Ureter (tissue), 1 donor: ENCODE data around the gene MYO1A. TPM values are rescaled to one million over a fixed set of nuclear protein-coding genes. Genes with fewer than 3 reads are reported as not detected.

Experiments used
- DNase-seq: peaks from one replicate; pipeline ENCODE4 v3.0.0-alpha.2; 2020; ENCODE audit warnings: low spot score
- total RNA-seq: library from RNA; stranded (reverse); gene quantifications from one replicate; pipeline ENCODE4 v1.2.4, GENCODE V29; 2023
- donor health status: DM: yes; HTN: yes; CAD: no.

The MYO1A gene
- 0.23 TPM for total RNA-seq

DNA sequence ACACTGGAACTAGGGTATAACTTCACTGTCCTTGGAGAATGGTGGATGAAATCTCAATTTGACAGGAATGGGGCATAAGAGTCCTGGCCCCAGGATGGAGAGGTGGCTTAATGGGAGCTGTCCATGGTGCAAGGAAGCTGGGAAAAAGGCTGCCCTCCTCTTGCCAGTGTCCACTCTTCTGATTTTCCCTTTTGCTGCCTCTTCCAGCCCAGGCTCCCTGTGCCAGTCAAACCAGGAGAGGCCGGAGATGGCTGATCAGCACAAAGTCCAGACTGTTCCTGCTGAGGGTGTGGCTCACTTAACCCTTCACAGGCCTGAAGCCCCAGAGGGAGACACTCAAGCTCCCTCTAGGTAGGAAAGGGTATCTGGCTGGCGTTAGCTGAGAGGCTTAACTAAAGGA is at the start of gene MYO1A:
Gene MYO1A, minus strand, starts transcription at position 240 of the 400 bp plus-strand sequence. CDS start 1,806 bp downstream, outside the sequence.
- no peak for DNase-seq

DNA sequence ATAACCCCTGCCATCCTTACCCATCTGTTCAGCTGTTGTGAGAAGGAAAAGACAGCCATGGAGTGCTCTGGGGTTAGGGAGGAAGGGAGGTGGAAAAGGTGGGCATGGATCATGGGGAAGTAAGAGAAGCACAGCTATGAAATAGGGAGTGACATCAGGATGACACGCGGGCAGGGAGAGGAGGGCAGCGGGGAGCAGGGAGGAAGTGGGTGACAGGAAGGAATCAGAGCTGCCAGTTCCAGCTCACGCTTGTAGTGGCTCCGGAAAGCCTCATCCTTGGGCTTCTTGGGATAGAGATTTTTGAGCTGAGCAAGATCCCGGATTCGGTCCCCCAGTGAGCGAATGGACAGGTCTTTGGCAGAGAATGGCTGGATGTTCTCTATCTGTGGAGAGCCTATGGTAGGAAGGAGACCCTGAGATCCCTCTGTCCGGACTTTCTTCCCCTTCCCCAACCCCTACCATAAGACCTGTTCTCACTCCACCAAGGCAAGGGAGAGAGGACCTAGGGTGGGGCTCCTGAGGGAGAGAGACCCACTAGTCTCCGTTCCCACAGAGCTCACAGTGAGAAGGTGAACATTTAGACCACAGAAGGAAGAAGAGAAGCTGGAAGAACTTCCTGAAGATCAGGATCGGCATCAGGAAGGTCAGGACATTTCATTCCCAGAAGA is 49.3 kb upstream of the MYO1A start:
- DNase-seq = no peak

DNA sequence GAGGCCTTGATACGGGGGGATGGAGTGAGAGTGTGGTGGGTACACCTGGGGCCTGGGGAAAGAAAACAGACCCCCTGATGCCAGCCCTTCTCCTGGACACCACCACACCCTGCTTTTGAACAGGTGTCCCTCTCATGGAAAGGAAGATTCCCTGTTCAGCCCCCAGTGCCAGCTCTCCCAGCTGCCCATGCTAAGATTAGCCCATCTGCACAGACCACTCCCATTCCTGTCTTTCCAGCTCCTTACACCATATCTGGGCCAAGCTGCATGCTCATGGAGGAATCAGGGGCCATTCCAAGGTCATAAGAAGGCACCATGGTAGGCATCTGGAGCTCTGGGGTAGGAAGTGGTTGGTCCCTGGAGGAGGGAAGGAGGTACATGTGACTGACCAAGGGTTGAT is 48.6 kb upstream of the MYO1A start:
- no peak for DNase-seq

DNA sequence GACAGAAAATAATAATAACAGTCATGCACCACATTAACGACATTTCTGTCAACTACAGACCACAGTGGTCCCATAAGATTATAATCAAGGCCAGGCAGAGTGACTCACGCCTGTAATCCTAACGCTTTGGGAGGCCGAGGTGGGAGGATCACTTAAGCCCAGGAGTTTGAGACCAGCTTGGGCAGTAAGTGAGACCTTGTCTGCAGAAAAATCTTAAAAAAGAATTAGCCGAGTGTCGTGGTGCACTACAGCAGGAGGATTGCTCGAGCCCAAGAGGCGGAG is 47.6 kb upstream of the MYO1A start:
- no peak for DNase-seq

DNA sequence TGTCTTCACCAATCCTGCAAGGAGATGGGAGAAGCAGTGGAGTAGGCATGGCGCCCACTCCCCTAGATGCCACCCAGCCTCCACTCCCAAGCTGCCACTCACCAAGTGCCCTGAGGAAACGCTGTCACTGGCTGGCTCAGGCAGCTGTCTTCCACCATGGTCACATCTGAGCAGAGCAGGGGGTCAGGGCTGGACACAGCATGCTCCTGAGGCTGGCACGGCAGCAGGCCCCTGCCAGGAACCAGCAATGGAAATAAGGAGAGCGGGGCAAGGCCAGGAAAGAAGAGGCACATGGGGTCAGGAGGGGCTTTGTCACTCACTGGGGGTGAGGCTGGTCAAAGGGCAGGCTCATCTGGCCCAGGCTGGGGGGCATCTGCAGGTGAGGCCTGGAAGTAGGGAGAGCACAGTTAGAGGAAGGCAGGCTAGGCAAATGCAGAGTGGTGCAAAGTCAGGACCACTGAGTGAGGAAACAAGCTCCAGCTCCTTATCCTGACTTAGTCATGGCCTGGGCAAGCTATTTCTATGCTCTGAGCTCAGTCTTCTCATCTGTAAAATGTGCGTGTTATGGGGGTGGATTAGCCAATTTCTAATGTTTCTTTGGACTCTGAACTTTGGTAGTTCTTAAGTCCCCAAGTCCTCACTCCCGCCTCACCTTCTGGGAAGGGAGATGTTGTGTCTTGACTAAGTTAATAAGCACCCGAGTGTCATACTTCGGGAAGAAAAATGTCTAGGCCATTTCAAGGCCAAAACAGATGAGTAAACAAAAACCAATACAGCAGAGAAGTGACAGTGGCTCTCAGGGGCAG is 47.0 kb upstream of the MYO1A start:
- no peak for DNase-seq

DNA sequence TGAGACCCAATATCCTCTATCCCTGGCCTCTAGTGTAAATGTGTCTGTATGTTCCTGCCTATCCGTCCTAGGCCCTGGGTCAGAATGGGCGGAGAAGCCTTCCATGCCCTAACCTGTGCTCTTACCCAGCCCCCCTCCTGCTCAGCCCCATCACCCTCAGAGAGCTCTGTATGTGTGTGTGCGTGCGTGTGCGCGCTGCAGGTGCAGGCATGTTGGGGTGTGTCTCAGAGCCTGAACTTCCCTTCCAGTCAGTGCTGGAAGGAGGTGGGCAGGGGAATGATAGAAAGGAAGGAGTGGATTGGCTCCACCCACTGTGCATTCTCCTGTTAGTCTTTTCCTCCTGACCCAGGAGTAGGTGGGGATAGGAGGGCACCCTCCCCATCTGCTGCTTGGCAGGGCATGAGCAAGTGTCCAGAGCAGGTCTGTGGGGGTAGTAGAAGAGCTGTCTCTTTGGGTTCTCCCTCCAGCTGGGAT is 46.2 kb upstream of the MYO1A start:
- DNase-seq = peak; percentile 83

DNA sequence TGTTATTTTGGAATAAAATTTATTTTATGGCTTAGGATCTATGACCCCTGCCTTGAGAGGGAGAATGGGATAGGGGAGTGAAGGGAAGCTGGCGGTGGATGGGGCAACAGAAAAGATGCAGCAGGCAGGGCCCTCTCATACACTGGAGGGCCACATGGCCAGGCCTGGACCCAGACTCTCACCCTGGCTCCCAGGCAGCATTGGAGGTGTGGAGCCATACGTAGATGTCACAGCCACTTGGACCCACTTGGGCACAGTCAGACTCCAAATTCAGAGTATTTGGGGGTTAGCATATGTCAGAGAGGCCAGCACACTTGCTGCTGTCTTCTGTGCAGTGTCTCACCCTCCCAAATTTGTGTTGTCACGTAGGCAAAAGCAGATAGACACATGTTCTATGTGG is 45.5 kb upstream of the MYO1A start:
- no peak for DNase-seq

DNA sequence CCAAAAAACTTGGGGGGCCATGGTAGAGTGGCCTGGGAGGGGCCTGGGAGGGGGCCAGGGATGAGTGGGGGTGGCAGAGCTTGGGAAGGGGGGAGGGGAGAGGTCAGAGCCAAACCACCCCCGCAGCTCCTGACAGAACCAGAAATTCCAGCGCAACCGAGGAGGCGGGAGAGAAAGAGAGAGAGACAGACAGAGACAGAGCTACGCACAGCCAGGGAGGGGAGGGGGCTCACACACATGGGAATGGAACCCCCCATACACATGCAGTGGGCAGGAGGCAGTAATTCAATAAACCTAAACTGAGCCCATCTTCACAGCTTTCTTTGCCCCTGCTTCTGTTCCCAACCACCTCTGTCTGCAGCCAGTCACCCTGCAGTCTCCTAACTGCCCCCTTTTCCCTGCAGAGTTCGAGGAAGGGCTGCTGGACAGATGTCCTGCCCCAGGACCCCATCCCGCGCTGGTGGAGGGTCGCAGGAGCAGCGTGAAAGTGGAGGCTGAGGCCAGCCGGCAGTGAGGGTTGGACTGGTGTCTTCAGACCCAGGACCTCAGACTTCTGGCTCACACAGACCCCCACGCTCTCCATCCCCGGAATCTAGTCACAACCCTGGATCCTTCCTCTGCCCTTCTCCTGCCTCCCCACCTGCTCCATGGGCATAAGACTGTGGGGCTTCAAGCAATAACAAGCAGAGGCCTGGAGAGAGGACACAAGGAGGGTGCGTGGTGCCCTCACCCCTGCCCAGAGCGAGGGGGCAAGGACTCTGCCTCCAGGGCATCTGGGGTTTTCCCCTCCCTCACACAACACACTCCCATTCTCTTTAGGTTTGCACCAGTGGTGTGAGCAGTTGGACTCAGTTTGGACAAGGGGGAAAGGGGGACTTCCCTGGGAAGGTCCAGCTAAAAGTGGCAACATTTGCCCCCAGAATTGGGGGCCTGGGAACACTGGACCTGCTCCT is 44.6 kb upstream of the MYO1A start:
- no peak for DNase-seq

DNA sequence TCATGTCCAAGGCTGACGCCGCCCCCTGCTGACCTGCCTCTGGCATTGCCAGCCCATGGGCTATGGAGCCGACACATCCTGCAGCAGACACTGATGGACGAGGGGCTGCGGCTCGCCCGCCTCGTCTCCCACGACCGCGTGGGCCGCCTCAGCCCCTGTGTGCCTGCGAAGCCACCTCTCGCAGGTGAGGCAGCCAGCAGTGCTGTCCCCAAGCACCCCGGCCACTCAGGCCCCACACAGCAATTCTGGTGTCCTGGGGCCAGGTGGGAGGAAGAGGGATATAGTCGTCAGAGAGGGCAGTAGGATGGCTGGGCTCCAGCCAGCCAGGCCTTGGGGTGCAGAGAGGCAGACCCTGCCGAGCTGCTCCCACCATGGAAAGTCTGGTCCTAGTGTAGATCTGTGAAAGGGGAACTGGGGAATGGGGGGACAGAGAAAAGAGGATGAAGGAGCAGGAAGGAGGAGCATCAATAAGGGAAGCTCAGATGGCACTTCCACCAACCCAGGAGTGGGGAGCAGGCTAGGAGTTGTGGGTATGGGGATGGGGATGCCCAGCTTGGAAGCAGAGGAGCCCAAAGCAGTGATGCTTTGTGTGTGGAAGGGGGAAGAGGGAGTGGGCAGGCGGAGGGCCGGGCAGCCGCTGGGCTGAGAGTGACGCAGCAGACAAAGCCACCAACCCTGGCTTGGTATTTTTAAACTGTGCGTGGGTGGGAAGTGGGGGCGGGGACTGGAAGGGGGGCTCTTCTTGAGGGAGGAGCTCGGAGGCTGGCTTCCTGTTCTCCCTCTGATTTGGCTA is 43.7 kb upstream of the MYO1A start:
- peak; percentile 84 for DNase-seq

DNA sequence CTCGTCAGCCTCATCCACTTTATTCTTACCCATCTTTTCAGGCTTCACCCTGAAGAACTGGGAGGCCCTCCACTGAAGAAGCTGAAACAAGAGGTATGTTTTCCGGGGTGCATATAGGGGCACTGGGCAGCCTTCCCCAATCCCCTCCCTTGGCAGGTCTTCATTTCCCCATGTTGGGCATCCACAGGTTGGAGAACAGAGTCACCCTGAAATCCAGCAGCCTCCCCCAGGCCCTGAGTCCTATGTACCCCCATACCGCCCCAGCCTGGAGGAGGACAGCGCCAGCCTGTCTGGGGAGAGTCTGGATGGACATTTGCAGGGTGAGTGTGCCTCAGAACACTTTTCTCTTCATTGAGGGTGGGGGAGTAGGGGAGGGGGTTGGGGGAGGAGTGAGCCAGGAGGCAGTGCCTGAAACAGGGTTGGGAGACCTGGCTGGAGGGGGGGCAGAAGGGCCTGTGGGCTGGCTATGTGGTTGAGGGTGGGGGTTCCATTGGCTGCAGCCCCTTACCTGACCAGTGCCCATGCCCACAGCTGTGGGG is 43.0 kb upstream of the MYO1A start:
- DNase-seq = no peak

DNA sequence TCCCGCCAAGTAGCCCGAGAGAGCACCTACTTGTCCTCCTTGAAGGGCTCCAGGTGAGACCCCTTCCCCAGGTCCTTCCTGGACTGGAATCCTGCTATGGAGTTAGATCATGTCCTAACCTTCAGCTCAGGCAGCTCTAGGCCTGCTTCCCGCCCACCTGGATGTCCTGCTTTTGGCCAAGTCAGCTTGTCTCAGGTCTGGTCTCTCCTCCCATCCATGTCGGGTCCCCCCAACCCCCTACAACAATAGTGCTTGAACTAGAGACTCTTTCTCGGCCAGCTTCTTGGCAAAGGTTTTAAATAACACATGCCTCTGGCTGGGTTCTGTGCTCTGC is 42.6 kb upstream of the MYO1A start:
- no peak for DNase-seq

DNA sequence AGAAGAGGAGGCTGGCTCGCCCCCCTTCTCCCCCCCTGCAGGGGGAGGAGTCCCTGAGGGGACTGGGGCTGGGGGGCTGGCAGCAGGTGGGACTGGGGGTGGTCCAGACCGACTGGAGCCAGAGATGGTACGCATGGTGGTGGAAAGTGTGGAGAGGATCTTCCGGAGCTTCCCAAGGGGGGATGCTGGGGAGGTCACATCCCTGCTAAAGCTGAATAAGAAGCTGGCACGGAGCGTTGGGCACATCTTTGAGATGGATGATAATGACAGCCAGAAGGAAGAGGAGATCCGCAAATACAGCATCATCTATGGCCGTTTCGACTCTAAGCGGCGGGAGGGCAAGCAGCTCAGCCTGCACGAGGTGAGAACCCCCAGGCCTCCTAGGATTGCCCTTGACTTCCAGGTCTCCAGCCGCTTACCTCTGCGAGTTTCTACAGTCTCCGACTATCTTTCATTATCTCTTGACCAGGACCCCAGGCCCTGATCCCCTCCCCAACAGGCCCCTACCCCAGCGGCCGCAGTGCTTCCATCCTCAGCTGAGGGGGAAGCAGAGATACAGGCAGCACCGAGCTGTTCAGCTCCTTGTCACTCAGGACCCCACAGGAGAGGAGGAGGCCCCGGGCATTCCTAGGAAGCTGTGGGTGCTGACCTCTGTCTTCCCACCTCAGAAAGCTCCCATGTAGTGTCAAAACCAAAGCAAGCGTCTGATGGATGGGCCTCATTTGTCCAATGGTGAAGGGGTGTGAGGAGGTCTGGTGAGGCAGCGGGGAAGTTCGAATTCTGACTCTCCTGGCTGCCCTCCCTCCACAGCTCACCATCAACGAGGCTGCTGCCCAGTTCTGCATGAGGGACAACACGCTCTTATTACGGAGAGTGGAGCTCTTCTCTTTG is 42.0 kb upstream of the MYO1A start:
- DNase-seq = no peak

DNA sequence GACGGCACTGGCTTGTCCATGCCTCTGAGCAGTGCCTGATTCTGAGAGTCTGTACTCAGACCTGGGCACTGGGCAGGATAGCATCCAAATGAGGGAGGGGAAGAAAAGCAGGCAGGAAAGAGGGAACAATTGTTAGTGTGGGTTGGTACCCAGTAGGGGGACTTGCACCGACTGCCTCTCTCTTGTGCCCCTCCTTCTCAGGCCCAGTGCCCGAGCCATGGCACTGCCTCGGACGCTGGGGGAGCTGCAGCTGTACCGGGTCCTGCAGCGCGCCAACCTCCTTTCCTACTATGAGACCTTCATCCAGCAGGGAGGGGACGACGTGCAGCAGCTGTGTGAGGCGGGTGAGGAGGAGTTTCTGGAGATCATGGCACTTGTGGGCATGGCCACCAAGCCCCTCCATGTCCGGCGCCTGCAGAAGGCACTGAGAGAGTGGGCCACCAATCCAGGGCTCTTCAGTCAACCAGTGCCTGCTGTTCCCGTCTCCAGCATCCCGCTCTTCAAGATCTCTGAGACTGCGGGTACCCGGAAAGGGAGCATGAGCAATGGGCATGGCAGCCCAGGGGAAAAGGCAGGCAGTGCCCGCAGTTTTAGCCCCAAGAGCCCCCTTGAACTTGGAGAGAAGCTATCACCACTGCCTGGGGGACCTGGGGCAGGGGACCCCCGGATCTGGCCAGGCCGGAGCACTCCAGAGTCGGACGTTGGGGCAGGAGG is 41.2 kb upstream of the MYO1A start:
- peak; percentile 52 for DNase-seq

DNA sequence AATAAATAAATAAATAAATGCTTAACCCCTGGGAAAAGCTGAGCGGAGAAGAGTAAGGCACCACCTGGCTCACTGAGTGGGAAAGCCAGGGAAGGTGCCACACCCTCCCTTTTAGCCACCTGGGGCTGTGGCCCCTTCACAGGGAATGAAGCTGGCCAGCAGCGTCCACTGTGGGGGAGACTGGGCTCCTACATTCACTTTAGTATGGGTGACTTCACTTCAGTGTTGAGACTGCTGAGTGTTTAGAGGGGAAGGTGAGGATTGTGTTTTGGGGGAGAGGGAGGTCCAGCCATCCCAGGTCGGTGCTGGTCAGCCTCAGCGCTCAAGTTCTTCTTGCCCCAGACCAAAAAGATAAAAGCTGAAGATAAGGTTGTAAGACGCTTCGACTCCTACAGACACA is 40.6 kb upstream of the MYO1A start:
- no peak for DNase-seq

DNA sequence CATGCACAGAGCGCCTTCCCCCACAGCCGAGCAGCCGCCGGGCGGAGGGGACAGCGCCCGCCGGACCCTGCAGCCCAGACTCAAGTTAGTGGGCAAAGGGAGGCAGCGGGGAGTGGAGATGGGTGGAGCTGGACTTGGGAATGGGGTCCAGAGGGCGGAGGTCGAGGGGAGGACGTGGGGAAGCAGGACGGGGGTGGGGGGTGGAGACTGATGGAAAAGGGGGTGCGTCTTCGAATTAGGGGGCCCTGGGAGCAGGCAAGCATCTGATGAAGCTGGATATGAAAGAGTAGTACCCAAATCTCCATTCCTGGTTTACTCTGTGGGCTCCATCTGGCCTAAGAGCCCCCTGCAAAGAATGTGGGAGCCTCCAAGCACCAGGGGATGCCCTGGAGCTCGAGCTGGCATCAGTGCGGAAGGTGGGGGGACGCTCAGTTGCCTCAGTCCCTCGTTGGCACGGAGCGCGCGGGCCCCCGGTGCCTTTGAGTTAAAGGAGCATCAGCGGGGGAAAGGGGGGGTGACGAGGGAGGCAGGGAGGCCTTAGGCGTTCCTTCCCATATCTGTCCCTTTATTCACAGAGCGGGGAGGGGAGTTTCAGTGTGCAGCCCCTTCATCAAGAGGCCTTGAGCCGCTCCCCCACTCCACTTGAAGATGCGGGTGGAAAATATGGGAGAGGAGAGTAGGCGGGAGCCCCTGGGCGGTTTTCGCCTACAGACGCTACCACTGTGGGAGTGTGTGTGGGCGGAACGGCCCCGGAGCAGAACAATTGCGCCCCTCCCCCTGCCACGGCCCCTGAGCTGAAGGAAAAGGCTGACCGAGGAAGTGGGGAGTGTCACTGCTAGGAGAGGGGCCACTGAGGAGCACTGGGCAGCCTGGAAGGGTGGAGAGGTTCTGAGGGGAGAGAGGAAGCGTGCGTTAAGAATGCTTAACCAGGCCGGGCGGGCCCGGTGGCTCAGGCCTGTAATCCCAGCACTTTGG is 39.6 kb upstream of the MYO1A start:
- peak; percentile 85 for DNase-seq

DNA sequence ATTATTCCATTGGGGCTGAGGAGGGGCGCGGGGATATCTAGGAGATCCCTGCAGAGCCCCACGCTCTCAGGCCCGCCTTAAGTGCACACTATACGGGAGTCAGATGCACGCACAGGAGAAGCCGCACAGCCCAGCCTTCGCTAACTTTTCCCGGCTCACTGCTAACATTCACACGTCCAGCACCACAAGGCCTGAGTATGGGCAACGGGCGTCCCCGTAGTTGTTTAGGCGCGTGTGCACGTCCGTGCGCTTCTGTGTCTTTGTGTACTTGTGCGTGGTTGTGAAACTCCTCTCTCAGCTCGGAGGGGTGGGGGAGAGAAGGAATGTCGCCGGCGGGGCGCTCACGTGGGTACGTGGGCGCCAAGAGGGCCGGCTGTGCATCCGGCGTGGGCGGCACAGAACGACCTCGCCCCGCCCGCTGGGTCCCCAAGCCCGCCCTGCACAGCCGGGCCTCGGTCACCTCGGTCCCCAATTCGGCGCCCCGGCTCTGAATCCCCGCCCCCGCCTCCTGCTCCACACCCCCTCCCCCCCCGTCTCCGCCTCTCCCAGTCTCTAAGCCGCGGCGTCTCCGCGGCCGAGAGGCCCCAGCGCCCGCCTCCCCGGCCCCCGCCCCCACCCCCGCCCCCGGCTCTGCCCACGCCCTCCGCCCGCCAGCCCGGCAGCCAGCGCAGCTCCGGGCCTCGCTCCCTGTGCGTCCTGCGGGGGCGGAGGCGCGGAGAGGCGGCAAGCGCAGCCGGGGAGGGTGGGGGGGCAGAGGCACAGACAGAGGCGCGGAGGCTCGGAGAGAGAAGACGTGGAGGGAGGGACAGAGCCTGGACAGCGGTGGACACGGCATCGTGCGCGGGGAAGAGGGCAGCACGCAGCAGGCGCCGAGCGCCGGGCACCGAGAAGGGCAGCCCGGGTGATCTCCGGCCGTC is 38.7 kb upstream of the MYO1A start, which contains the start of gene NAB2:
Gene NAB2, plus strand, starts transcription at position 761 of the 917 bp plus-strand sequence. CDS start 158 bp downstream, outside the sequence.
- peak; percentile 97 for DNase-seq

DNA sequence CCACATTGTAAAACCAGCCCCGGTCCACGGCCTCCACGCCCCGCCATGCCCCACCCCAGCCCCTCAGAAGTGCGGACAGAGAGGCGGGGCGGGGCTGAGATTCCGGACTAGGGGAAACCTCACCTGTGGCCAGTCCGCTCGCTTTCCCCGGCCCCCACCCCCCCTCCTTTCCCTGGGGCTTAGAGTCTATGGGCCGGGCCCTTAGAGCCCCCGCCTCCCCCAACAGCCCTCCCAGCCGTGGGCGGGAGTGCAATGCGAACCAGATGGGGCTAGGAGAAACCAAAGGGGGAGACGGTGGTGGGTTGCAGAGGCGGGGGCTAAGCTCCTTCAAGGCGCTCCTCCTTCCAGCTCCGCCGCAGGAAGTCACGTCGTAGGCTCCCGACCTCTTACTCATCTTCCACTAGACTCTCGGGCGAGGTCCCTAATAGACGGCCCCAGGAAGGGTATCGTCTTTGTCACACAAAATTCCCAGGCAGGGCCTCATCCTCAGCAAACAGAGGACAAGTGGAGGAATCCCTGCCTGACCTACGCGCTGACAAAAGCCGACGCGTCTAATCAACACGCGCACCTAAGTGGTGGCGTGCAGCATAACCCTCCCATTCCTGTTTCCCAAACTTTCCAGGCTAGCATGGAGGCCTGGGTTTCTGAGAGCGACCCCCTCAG is 37.9 kb upstream of the MYO1A start:
- DNase-seq = peak; percentile 89
